Suprapubic skin (tissue), 4 donors: ENCODE results near the gene RHOT2. TPM values are rescaled to one million over a fixed set of nuclear protein-coding genes. Genes with fewer than 3 reads are reported as not detected.

Source experiments
- DNase-seq, 2 donors: peaks; one replicate each; pipeline ENCODE4 v3.0.0-alpha.2; 2019; ENCODE audit warnings: low spot score in 2 of 2
- H3K27ac ChIP-seq: fragments of 200-600 bp; sonication (generic); one replicate; pipeline ENCODE4 v1.5.1; 2019
- H3K27me3 ChIP-seq: fragments of 200-600 bp; sonication (generic); one replicate; pipeline ENCODE4 v1.5.1; 2019
- H3K36me3 ChIP-seq: fragments of 200-600 bp; sonication (generic); one replicate; pipeline ENCODE4 v1.5.1; 2019
- H3K4me1 ChIP-seq: fragments of 200-600 bp; sonication (generic); one replicate; pipeline ENCODE4 v1.5.1; 2019
- H3K4me3 ChIP-seq: fragments of 200-600 bp; sonication (generic); one replicate; pipeline ENCODE4 v1.5.1; 2019; ENCODE audit warnings: mild to moderate bottlenecking
- H3K9me3 ChIP-seq: fragments of 200-600 bp; sonication (generic); one replicate; pipeline ENCODE4 v1.5.1; 2019
- EP300 ChIP-seq: sonication (generic); formaldehyde crosslinking; IDR thresholded peaks from one replicate; pipeline ENCODE4 v1.6.1; 2017; ENCODE audit warnings: antibody characterized with exemption
- POLR2A ChIP-seq, 2 donors: fragments of 450-650 bp; IDR thresholded peaks; one replicate each; pipeline ENCODE4 v1.6.1; 2017; ENCODE audit warnings: antibody characterized with exemption in 2 of 2, mild to moderate bottlenecking in 2 of 2, moderate library complexity in 2 of 2
- POLR2AphosphoS5 ChIP-seq, 3 donors: sonication (generic); formaldehyde crosslinking; IDR thresholded peaks; one replicate each; pipeline ENCODE4 v1.6.1; 2017; ENCODE audit warnings: antibody characterized with exemption in 3 of 3
- WGBS: methylation state at CpG from one replicate; pipeline ENCODE4 v1.1.5; 2018; 5-methylcytosine and 5-hydroxymethylcytosine counted together
- total RNA-seq, 4 donors: library from RNA; depleted of rRNA; stranded (reverse); fragments of >200 nt; gene quantifications; one replicate each; pipeline ENCODE4 v1.1.0, GENCODE V29; 2016
- TF ChIP-seq, protein P1 (sequence below), 2 donors: fragments of 200-600 bp in 1 of 2; fragments of 450-650 bp in 1 of 2; sonication (generic) in 1 of 2; IDR thresholded peaks; one replicate each; pipeline ENCODE4 v1.5.1; 2016 to 2019; ENCODE audit warnings: antibody characterized with exemption in 2 of 2, mild to moderate bottlenecking in 1 of 2, moderate library complexity in 1 of 2

Gene RHOT2
- total RNA-seq, 4 donors from 2014 or later: 66.9 to 156 (median 96.8) TPM

- H3K36me3 ChIP-seq: peaks cover 51% of the 10 kb centered on the region
These were observed 3.6 kb downstream of the RHOT2 start for GRCh38 chr16:671353-672131.

GRCh38 chr16:672371-672770, 4.4 kb downstream of the RHOT2 start:
- Histone ChIP-seq H3K4me3 (no peak overlapping the region), H3K36me3 (peaks cover 51% of the 10 kb centered on the region), H3K27me3 (peaks cover 2% of the 10 kb centered on the region), H3K4me1 (peaks cover 44% of the 10 kb centered on the region), H3K27ac (no peak overlapping the region), H3K9me3 (no peaks in the 10 kb centered on the region)
- 92% methylated on average over 11 of the region's 19 CpGs for WGBS
- DNase-seq: no peak
- TF ChIP-seq EP300 (no peak), POLR2A (IDR thresholded peaks at IDR 0.05) (no peak), POLR2AphosphoS5 (IDR thresholded peaks at IDR 0.05) (no peak)
- TF ChIP-seq, protein P1, sequence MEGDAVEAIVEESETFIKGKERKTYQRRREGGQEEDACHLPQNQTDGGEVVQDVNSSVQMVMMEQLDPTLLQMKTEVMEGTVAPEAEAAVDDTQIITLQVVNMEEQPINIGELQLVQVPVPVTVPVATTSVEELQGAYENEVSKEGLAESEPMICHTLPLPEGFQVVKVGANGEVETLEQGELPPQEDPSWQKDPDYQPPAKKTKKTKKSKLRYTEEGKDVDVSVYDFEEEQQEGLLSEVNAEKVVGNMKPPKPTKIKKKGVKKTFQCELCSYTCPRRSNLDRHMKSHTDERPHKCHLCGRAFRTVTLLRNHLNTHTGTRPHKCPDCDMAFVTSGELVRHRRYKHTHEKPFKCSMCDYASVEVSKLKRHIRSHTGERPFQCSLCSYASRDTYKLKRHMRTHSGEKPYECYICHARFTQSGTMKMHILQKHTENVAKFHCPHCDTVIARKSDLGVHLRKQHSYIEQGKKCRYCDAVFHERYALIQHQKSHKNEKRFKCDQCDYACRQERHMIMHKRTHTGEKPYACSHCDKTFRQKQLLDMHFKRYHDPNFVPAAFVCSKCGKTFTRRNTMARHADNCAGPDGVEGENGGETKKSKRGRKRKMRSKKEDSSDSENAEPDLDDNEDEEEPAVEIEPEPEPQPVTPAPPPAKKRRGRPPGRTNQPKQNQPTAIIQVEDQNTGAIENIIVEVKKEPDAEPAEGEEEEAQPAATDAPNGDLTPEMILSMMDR (IDR thresholded peaks at IDR 0.05): no peak

More at GRCh38 chr16:671353-672131, 3.6 kb downstream of the RHOT2 start:
- H3K27ac ChIP-seq: no peak overlapping the region
- no peak overlapping the region for H3K4me3 ChIP-seq
- DNase-seq: no peak
- 97% methylated on average over 10 of the region's 40 CpGs for WGBS
- H3K27me3 ChIP-seq: no peaks in the 10 kb centered on the region
- peaks cover 44% of the 10 kb centered on the region for H3K4me1 ChIP-seq
- H3K9me3 ChIP-seq: no peaks in the 10 kb centered on the region
- no peak for TF ChIP-seq POLR2A (IDR thresholded peaks at IDR 0.05)
- no peak for TF ChIP-seq POLR2AphosphoS5 (IDR thresholded peaks at IDR 0.05)
- TF ChIP-seq, protein P1 (IDR thresholded peaks at IDR 0.05): no peak
- TF ChIP-seq EP300: no peak

- peaks cover 4% of the 10 kb centered on the region for H3K27me3 ChIP-seq
- DNase-seq: no peak
- no peak overlapping the region for H3K27ac ChIP-seq
- WGBS: 96% methylated on average over 20 of the region's 21 CpGs
- H3K4me1 ChIP-seq: peaks cover 44% of the 10 kb centered on the region
- H3K4me3 ChIP-seq: no peak overlapping the region
- TF ChIP-seq, protein P1 (IDR thresholded peaks at IDR 0.05): no peak
- no peak for TF ChIP-seq EP300
- TF ChIP-seq POLR2A (IDR thresholded peaks at IDR 0.05): no peak
- TF ChIP-seq POLR2AphosphoS5 (IDR thresholded peaks at IDR 0.05): no peak
- H3K9me3 ChIP-seq: no peaks in the 10 kb centered on the region
- peaks cover 51% of the 10 kb centered on the region for H3K36me3 ChIP-seq
These were observed 4.9 kb downstream of the RHOT2 start for GRCh38 chr16:672851-673250.

- no CpG with 5 or more reads among the region's 18 CpGs for WGBS
- H3K4me1 ChIP-seq: peaks cover 50% of the 10 kb centered on the region
- DNase-seq: no peak
- no peak for TF ChIP-seq POLR2A (IDR thresholded peaks at IDR 0.05)
- no peak overlapping the region for H3K4me3 ChIP-seq
- no peak overlapping the region for H3K27ac ChIP-seq
- peaks cover 4% of the 10 kb centered on the region for H3K27me3 ChIP-seq
- H3K36me3 ChIP-seq: peaks cover 51% of the 10 kb centered on the region
- H3K9me3 ChIP-seq: no peaks in the 10 kb centered on the region
These were observed 5.6 kb downstream of the RHOT2 start for GRCh38 chr16:673399-673991.

GRCh38 chr16:674214-674881, 6.4 kb downstream of the RHOT2 start:
- H3K9me3 ChIP-seq: no peaks in the 10 kb centered on the region
- peaks cover 4% of the 10 kb centered on the region for H3K27me3 ChIP-seq
- H3K4me3 ChIP-seq: no peak overlapping the region
- peaks cover 46% of the 10 kb centered on the region for H3K36me3 ChIP-seq
- peaks cover 50% of the 10 kb centered on the region for H3K4me1 ChIP-seq
- WGBS: 70% methylated on average over 6 of the region's 22 CpGs
- no peak for DNase-seq
- TF ChIP-seq POLR2AphosphoS5 (IDR thresholded peaks at IDR 0.05) (no peak), POLR2A (IDR thresholded peaks at IDR 0.05) (no peak), EP300 (no peak)
- TF ChIP-seq, protein P1 (IDR thresholded peaks at IDR 0.05): no peak
- no peak overlapping the region for H3K27ac ChIP-seq
